ENCODE data around the gene SLC34A3.

SLC34A3 gene

GRCh38 chr9:137198051-137198901, 32.4 kb upstream of the SLC34A3 start:
- DNase-seq: no peak

GRCh38 chr9:137198902-137199283, 31.8 kb upstream of the SLC34A3 start:
- no peak for DNase-seq

DNA sequence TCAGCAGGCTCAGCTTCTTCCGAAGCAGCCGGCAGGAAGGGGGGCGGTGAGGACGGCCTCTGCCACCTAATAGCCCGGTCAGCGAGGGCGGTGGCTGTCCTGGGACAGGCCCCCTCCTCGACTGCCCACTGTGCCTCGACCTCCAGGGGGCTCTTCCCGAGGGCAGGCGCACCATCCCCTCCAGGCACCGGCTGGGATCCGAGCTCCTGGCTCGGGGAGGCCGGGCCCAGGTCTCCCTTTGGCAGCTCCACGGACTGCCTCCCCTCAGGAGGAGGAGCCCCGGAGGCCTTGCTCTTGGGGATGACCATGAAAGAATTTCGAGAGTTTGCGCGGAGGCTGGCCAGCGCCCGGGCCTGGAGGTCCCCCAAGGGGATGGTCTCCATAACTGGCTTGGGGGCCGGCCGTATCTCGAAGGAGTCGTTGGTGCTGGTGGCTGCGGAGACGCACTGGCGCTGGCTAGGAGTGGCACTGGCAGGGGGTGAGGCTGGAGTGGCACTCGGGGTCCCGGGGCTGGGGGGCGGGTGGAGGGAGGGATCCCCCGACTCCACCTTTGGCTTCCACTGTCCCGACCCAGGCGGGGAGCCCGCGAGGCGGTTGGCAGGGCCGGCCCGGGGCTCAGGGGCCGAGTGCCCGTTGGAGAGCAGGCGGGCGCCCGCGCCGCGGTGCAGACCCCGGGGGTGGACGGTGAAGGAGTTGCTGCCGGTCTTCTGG, 31.1 kb upstream of the SLC34A3 start:
- DNase-seq: peak in 1 of 2 experiments; percentile 18

- peak; percentile 94 to 99 for DNase-seq
These were observed 30.1 kb upstream of the SLC34A3 start, which contains the start of gene TPRN for GRCh38 chr9:137200311-137201204. TSS of gene TPRN (minus strand) at chr9:137200741. CDS start at chr9:137200711, 30 bp downstream.

DNA sequence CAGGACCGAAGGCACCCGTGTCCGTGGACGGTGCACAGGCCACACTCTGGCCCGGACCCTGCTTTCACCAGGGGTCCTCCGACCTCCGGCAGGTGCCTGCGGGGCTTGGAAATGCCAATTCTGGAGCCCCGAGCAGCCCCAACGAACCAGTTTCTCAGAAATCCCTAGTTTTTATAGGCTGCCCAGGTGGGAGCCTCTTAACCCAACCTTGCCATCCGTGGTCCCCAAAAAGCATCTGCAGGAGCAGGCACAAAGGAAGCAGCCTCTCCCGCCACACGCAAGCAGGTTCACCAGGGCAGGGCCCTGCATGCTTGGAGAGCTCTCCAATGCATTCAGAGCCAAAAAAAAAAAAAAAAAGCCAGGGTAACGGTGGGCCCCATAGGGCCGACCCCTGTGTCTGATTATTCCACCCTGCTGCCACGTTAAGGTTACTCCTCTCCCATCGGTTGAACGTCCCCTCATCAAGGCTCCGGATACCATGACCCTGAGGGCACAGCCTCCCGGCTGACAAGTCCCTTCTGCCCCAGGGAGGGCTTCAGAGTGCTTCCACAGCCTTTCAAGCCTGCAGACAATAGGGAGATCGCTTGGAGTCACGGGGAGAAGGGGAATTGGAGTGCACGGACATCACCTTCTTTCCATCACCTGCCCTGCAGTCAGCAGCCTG, 29.4 kb upstream of the SLC34A3 start:
- no peak for DNase-seq

GRCh38 chr9:137202966-137203365, 27.7 kb upstream of the SLC34A3 start:
- DNase-seq: no peak

- no peak for DNase-seq
These were observed 26.0 kb upstream of the SLC34A3 start for GRCh38 chr9:137204731-137205125.

DNA sequence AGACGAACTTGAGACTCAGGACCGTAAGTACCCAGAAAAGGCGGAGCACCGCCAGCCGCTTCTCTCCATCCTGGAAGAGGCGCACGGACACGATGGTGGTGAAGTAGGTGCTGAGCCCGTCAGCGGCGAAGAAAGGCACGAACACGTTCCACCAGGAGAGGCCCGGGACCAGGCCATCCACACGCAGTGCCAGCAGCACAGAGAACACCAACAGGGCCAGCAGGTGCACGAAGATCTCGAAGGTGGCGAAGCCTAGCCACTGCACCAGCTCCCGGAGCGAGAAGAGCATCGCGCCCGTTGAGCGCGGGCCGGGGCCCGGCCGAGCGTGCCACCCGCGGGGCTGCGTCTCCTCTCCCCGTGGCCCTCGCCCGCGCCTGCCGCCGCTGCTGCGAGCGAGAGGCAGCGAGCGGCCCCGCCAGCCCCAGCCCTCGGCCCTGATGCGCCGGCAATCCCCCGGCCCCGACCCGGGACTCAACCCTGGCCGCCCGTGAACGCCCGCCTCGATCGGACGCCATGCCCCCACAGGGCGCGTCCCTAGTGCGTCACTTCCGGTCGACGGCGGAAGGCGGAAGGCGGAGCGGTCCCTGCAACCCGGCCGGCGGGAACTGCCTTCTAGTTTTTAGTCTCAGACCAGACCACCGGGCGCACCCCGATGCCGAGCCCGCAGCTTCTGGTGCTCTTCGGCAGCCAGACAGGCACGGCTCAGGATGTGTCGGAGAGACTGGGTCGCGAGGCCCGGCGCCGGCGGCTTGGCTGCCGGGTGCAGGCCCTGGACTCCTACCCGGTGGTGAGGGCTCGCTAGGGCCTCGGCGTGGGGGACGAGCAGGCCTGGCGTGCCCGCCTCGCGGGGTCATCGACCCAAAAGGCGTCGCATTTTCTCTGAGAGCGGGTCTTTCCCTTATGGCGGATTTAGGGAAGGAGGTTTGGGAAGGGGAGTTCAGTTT, 25.3 kb upstream of the SLC34A3 start, which contains the start of the genes NDOR1 and TMEM203:
TSS of gene NDOR1 (plus strand) at position 575 of the 944 bp plus-strand sequence. CDS start at position 653, 78 bp downstream.
TSS of gene TMEM203 (minus strand) at position 523 of the 944 bp plus-strand sequence. CDS start at position 289, 234 bp downstream.
- DNase-seq: peak in 1 of 2 experiments; percentile 78

GRCh38 chr9:137206602-137207001, 24.1 kb upstream of the SLC34A3 start:
- DNase-seq: no peak

DNA sequence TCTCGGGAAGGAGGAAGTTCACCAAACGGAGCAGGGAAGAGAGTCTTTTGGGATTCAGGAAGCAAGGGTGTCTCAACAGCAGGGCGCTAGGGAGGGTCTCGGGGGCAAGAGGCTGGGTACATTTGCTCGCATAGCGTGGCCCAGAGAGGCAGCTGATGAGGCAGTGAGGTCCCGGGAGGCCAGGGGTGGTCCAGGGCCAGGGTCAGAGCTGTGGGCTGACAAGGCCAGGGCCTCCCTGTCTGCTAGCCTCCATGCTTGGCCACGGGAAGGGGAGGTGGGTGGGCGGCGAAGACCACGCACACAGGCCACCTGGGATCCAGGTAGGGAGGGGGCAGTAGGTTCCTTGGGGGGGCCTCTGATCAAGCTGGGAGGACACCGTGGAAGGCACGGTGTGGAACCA, 19.2 kb upstream of the SLC34A3 start:
- no peak for DNase-seq

GRCh38 chr9:137212520-137212919, 18.2 kb upstream of the SLC34A3 start:
- DNase-seq: no peak

DNA sequence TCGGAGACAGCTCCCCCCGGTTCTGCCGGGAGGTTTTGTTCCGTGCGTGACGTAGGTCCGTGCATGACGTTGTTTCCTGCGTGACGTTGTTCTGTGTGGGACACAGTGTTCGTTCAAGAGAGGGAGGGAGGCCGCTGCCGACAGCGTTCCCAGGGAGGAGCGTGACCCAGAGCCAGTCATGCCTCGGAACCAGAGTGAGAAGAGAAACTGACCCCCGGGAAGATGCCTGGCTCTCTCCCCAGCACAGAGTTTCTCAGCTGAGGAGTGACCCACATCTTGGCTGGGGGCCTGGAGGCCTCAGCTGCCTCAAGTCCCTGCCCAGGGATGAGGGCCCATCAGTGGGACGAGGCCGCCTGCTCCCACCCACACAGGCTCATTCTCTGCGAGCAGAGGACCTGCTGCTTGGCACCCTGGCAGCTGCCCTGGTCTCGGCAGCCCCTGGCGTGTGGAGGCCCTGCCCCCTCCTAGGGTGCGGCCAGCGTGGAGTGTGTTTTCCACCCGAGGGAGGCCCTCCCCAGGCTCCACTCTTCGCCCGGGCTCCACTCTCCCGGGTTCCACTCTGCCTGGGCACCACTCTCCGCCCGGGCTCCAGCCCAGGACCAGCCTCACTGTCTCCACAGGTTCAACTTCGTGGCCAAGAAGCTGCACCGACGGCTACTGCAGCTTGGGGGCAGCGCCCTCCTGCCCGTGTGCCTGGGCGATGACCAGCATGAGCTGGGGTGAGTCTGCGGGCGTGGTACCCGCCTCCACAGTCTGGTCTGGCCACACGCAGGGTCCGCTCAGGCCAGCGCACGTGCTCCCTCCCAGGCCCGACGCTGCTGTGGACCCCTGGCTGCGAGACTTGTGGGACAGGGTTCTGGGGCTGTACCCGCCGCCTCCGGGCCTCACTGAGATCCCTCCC, 17.3 kb upstream of the SLC34A3 start:
- no peak for DNase-seq

DNA sequence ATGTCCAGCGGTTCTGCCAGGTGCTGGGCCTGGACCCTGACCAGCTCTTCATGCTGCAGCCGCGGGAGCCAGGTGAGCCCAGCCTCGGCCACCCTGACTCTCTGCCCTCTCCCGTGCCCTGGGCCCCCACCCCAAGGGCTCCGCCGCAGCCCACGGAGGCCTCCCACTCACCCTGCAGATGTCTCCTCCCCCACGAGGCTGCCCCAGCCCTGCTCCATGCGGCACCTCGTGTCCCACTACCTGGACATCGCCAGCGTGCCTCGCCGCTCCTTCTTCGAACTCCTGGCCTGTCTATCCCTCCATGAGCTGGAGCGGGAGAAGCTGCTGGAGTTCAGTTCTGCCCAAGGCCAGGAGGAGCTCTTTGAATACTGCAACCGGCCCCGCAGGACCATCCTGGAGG, 16.1 kb upstream of the SLC34A3 start:
- DNase-seq: no peak

DNA sequence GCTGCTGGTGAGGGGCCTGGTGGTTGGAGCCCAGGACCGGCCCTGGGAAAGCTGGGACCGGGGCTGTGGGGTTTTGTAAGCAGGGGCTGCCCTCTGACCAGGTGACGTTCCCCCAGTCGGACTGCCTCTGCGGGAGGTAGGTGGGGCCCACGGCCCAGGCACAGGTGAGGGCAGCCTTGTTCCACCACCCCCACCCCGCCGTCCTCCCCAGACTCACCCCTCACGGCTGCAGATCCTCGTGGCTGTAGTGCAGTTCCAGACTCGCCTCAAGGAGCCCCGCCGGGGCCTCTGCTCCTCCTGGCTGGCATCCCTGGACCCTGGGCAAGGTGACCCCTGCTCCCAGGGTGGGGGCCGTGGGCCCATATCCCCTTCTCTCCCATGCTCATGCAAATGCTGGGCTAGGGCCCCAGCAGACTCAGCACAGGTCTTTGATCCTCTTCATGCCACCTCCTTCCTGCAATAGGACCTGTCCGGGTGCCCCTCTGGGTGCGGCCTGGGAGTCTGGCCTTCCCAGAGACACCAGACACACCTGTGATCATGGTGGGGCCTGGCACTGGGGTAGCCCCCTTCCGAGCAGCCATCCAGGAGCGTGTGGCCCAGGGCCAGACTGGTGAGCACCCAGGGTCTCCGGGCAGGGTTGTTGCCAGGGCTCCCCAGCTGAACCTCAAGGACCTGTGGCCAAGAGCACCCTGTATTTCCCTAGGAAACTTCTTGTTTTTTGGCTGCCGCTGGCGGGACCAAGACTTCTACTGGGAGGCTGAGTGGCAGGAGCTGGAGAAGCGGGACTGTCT, 15.3 kb upstream of the SLC34A3 start:
- no peak for DNase-seq

DNA sequence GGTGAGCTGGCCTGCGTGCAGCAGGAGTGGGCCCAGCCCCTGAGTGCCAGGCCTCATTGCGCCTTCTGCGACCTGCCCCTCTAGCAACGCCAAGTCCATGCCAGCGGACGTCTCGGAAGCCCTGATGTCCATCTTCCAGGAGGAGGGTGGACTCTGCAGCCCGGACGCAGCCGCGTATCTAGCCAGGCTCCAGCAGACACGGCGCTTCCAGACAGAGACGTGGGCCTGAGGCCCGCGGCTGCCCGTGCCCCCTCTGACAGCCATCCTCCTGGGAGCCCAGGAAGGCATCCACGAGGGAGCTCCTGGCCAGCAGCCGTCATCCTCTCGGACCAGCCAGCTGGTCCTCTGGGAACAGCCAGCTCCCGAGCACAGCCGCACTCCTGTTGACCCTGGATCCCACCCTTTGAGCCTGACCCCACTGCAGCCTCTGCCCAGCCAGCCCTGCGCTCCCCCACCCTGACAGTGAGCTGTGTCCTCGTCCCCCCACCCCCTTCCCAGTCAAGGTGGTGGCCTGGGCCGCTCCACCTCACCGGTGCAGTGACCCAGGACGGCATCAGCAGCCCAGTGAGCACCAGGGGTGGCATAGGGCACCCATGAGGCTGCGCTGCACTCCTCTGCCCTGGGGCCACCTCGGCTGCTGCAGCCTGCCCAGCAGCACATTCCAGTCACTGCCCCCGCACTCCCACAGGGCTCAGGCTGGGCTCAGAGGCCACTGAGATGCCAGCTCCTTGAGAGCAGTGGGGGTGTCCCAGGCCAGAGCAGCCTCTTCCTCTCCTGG, 14.3 kb upstream of the SLC34A3 start:
- DNase-seq: no peak

DNA sequence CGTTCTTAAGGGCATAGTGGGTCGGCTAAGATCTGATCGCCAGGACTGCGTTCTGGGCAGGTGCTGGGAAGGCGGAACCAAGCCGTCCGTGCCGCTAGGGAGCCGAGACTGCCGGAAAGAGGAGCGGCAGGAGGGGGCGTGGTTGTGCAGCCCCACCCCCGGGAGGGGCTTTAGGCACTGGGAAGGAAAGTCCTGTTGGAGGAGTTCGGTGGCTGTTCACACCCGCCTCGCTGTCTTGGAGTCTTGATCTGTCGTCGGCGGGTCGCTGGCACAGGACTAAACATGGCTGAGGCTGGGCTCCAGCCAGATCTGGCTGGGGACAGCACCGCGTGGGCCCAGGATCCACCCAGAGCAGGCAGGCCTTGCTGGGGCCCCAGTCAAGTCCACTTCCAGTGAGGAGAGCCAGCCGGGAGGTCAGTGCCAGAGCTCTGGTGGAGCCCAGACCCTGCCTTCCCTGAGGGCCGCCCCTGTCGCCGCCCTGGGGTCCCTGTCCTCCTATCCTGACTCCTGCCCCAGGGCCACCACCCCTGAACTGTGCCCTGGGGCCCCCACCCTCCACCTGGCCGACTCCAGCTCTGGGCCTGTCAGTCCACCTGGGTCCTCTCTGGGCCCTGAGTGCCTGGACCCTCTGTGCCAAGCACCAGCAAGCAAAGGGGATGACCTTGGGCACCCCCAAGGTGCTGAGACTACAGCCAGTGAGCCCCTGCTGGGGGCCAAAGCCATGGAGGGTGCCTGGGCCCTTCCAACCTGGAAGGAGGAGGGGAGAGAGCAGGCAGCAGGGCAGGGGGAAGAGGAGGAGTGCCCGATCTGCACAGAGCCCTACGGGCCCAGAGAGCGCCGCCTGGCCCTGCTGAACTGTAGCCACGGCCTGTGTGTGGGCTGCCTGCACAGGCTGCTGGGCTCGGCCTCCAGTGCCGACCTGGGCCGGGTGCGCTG, 13.2 kb upstream of the SLC34A3 start:
- DNase-seq: peak in 1 of 2 experiments; percentile 84

- DNase-seq: no peak
These were observed 12.4 kb upstream of the SLC34A3 start for GRCh38 chr9:137218212-137218753.

Measured in NCI-H526 (cell line).